DOHH2 (cell line): ENCODE results near the gene RBM22.

Source experiments
- H3F3A ChIP-seq: fragments of 200-600 bp; sonication (generic), shearing (Covaris generic); 2 replicates; pipeline ENCODE4 v1.6.0; 2016; ENCODE audit warnings: antibody characterized with exemption, mild to moderate bottlenecking; ENCODE audit not compliant: control insufficient read depth, insufficient read depth
- H3K27ac ChIP-seq: fragments of 200-600 bp; sonication (generic); 2 replicates; pipeline ENCODE4 v1.5.1; 2014; ENCODE audit warnings: low read depth, mild to moderate bottlenecking, low read length, moderate library complexity
- H3K27me3 ChIP-seq: fragments of 200-600 bp; sonication (generic); 2 replicates; pipeline ENCODE4 v1.6.1; 2014; ENCODE audit warnings: mild to moderate bottlenecking, low read length, mixed read lengths; ENCODE audit not compliant: control insufficient read depth
- H3K36me3 ChIP-seq: fragments of 200-600 bp; sonication (generic); 2 replicates; pipeline ENCODE4 v1.6.1; 2014; ENCODE audit warnings: mild to moderate bottlenecking, low read length, moderate library complexity, mixed read lengths; ENCODE audit not compliant: control insufficient read depth
- H3K4me1 ChIP-seq: fragments of 200-600 bp; sonication (generic); 2 replicates; pipeline ENCODE4 v1.6.1; 2014; ENCODE audit warnings: mild to moderate bottlenecking, low read length, mixed read lengths; ENCODE audit not compliant: control insufficient read depth
- H3K4me2 ChIP-seq: fragments of 200-600 bp; sonication (generic); 2 replicates; pipeline ENCODE4 v1.6.0; 2014; ENCODE audit warnings: mild to moderate bottlenecking, low read length, moderate library complexity
- H3K4me3 ChIP-seq: fragments of 200-600 bp; sonication (generic); 2 replicates; pipeline ENCODE4 v1.5.1; 2014; ENCODE audit warnings: mild to moderate bottlenecking, low read length, mixed read lengths
- H3K79me2 ChIP-seq: fragments of 200-600 bp; sonication (generic); 2 replicates; pipeline ENCODE4 v1.6.1; 2014; ENCODE audit warnings: mild to moderate bottlenecking, low read length, mixed read lengths; ENCODE audit not compliant: control insufficient read depth
- H3K9me2 ChIP-seq: fragments of 200-600 bp; sonication (generic); replicated peaks from 2 replicates; pipeline ENCODE4 v1.6.1; 2014; ENCODE audit warnings: mild to moderate bottlenecking, low read length, mixed read lengths; ENCODE audit not compliant: control insufficient read depth
- H3K9me3 ChIP-seq: fragments of 200-600 bp; sonication (generic); 2 replicates; pipeline ENCODE4 v1.6.1; 2014; ENCODE audit warnings: antibody characterized with exemption, low read length, mixed read lengths; ENCODE audit not compliant: control insufficient read depth, insufficient read depth
- H4K20me1 ChIP-seq: fragments of 200-600 bp; sonication (generic); 2 replicates; pipeline ENCODE4 v1.6.0; 2014; ENCODE audit warnings: low read depth, mild to moderate bottlenecking, antibody characterized with exemption, low read length, moderate library complexity; ENCODE audit not compliant: control insufficient read depth, insufficient read depth
- CTCF ChIP-seq: fragments of 200-600 bp; sonication (generic); IDR thresholded peaks from one replicate; pipeline ENCODE4 v1.5.1; 2014; ENCODE audit warnings: antibody characterized with exemption, mild to moderate bottlenecking, low read depth, low read length; ENCODE audit not compliant: poor library complexity, severe bottlenecking
- EZH2phosphoT487 ChIP-seq: fragments of 200-600 bp; sonication (generic); IDR thresholded peaks from 2 replicates; pipeline ENCODE4 v1.6.1; 2017; ENCODE audit warnings: borderline replicate concordance, mild to moderate bottlenecking, antibody characterized with exemption, low read length, moderate library complexity, mixed read lengths

RBM22 gene

GRCh38 chr5:150661821-150662596 lies 38.9 kb downstream of the RBM22 start:
- H3K9me2 ChIP-seq = no peaks in the 10 kb centered on the region
- H3K9me3 ChIP-seq = no peaks in the 10 kb centered on the region
- peaks cover 5% of the 10 kb centered on the region for H3K27me3 ChIP-seq
- no peaks in the 10 kb centered on the region for H4K20me1 ChIP-seq
- H3K4me2 ChIP-seq = no peak overlapping the region
- H3K4me1 ChIP-seq = peaks cover 3% of the 10 kb centered on the region
- no peak overlapping the region for H3K4me3 ChIP-seq
- no peaks in the 10 kb centered on the region for H3F3A ChIP-seq
- H3K27ac ChIP-seq = no peak overlapping the region
- no peaks in the 10 kb centered on the region for H3K36me3 ChIP-seq
- H3K79me2 ChIP-seq = no peaks in the 10 kb centered on the region
- TF ChIP-seq CTCF (no peak), EZH2phosphoT487 (no peak)

GRCh38 chr5:150661086-150661485 lies 39.8 kb downstream of the RBM22 start, which contains the start of gene MYOZ3:
Gene MYOZ3 (plus strand): TSS chr5:150661251. CDS start chr5:150662942, 1,691 bp downstream.
- Histone ChIP-seq H3K36me3 (no peaks in the 10 kb centered on the region), H3K4me3 (no peak within 1 kb of the TSS), H3F3A (no peaks in the 10 kb centered on the region), H3K9me2 (no peaks in the 10 kb centered on the region), H3K9me3 (no peaks in the 10 kb centered on the region), H3K27ac (no peak within 1 kb of the TSS), H3K4me1 (peaks cover 9% of the 10 kb centered on the region), H3K27me3 (peaks cover 6% of the 10 kb centered on the region; the same call in 1 of the 2 replicates), H3K79me2 (no peaks in the 10 kb centered on the region), H4K20me1 (no peaks in the 10 kb centered on the region), H3K4me2 (no peak within 1 kb of the TSS)
- no peak for TF ChIP-seq EZH2phosphoT487

GRCh38 chr5:150660108-150660831 lies 40.6 kb downstream of the RBM22 start:
- Histone ChIP-seq H3K36me3 (no peaks in the 10 kb centered on the region), H3K9me2 (no peaks in the 10 kb centered on the region), H3K4me3 (no peak overlapping the region), H3K79me2 (no peaks in the 10 kb centered on the region), H3F3A (no peaks in the 10 kb centered on the region), H3K27ac (no peak overlapping the region), H4K20me1 (no peaks in the 10 kb centered on the region), H3K9me3 (no peaks in the 10 kb centered on the region), H3K4me2 (no peak overlapping the region), H3K27me3 (peaks cover 8% of the 10 kb centered on the region; the same call in 1 of the 2 replicates), H3K4me1 (peaks cover 12% of the 10 kb centered on the region)
- no peak for TF ChIP-seq EZH2phosphoT487
- no peak for TF ChIP-seq CTCF
